Measurements from ENCODE around the gene TC2N.

Gene TC2N

DNA sequence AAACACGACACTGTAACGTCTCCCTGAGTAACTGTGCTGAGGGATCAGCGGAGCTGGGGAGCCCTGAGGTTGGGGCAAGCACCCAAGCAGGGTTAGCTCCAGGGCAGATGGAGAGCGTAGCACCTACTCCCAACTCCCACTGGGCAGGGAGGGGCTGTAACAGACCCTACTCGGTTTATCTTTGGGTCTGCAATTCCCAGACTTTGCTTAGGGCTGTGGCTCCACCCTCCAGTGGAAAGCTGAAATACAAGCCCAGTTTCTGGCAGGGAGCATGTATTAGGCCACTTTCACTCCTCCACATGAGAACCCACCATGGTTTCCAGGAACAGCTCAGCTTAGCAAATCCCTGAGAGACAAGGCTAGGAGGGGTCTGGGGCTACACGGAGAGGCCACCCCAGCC is 17.3 kb upstream of the TC2N start:
- Histone ChIP-seq H3K36me3 (no peaks in the 10 kb centered on the region), H3K4me3 (ENCODE audit: low read depth in 1 of 2, low read length in 1 of 2) (no peak overlapping the region), H3K27ac (no peak overlapping the region), H3K4me1 (ENCODE audit: control insufficient read depth in 1 of 2, insufficient read depth in 1 of 2, low read depth in 1 of 2, low read length in 1 of 2) (no peaks in the 10 kb centered on the region), H3K9me3 (no peaks in the 10 kb centered on the region), H3K27me3 (no peaks in the 10 kb centered on the region)
- TF ChIP-seq, protein P1, sequence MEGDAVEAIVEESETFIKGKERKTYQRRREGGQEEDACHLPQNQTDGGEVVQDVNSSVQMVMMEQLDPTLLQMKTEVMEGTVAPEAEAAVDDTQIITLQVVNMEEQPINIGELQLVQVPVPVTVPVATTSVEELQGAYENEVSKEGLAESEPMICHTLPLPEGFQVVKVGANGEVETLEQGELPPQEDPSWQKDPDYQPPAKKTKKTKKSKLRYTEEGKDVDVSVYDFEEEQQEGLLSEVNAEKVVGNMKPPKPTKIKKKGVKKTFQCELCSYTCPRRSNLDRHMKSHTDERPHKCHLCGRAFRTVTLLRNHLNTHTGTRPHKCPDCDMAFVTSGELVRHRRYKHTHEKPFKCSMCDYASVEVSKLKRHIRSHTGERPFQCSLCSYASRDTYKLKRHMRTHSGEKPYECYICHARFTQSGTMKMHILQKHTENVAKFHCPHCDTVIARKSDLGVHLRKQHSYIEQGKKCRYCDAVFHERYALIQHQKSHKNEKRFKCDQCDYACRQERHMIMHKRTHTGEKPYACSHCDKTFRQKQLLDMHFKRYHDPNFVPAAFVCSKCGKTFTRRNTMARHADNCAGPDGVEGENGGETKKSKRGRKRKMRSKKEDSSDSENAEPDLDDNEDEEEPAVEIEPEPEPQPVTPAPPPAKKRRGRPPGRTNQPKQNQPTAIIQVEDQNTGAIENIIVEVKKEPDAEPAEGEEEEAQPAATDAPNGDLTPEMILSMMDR (IDR thresholded peaks at IDR 0.05) = no peak

DNA sequence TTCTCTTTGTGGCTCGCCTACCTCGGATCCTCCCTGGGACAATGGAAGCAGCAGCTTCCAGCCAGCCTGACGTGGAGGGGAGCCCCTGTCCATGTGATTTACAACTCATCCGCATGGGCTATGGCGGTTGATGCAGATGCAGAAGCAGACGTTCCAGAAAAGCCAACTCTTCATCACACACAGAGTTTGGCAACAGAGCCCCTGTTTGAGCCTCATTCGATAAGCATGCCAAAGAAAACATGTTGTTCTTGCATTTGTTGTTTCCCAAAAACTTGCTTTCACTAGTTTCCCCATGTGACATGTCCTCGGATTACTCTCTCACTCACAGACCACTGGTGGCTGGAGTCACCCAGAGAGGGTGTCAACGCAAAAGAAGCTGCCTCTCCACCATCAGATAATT is 16.4 kb upstream of the TC2N start:
- Histone ChIP-seq H3K9me3 (no peaks in the 10 kb centered on the region), H3K4me3 (ENCODE audit: low read depth in 1 of 2, low read length in 1 of 2) (no peak overlapping the region), H3K4me1 (ENCODE audit: control insufficient read depth in 1 of 2, insufficient read depth in 1 of 2, low read depth in 1 of 2, low read length in 1 of 2) (no peaks in the 10 kb centered on the region), H3K27me3 (no peaks in the 10 kb centered on the region), H3K27ac (no peak overlapping the region), H3K36me3 (no peaks in the 10 kb centered on the region)
- TF ChIP-seq, protein P1 (IDR thresholded peaks at IDR 0.05) = no peak

DNA sequence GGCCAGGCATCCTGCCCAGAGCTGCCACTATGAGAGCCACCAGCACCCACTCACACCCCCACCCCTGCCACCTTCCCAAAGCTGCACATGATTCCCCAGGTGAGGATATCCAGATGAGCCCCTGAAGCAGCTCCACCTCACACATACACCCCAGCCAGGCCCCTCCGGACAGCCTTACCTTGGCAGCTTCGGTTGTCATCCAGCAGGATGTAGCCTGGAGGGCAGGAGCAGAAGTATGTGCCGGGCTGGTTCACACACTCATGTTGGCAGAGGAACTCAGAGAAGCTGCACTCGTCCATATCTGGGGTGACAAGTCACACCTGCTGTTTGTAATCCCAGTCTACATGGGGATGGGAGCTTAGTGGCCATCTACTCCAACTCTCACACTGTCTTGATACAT is 15.4 kb upstream of the TC2N start:
- no peaks in the 10 kb centered on the region for H3K4me1 ChIP-seq (ENCODE audit: control insufficient read depth in 1 of 2, insufficient read depth in 1 of 2, low read depth in 1 of 2, low read length in 1 of 2)
- H3K27me3 ChIP-seq = no peaks in the 10 kb centered on the region
- H3K27ac ChIP-seq = no peak overlapping the region
- H3K9me3 ChIP-seq = no peaks in the 10 kb centered on the region
- TF ChIP-seq, protein P1 (IDR thresholded peaks at IDR 0.05) = no peak
- no peaks in the 10 kb centered on the region for H3K36me3 ChIP-seq
- no peak overlapping the region for H3K4me3 ChIP-seq (ENCODE audit: low read depth in 1 of 2, low read length in 1 of 2)

DNA sequence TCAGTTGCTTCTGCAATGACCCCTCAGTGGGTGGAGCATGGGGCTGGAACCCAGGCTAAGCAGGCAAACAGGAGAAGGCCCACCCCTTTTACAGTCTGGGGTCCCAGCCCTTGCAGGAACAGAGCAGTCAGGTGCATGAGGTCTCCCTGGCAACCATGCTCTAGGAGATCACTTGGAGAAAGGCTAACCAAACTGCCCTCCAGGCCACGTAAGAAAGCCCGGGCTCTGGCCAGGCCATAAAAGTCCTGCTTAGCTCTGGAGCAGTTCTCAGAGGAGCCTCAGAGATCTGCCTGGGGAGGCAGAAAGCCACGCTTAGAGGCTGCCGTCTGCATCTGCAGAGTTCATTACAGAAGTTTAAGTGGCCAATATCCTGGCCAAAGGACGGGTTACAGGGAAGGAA is 15.0 kb upstream of the TC2N start:
- Histone ChIP-seq H3K4me1 (ENCODE audit: control insufficient read depth in 1 of 2, insufficient read depth in 1 of 2, low read depth in 1 of 2, low read length in 1 of 2) (no peaks in the 10 kb centered on the region), H3K27ac (no peak overlapping the region), H3K9me3 (no peaks in the 10 kb centered on the region), H3K4me3 (ENCODE audit: low read depth in 1 of 2, low read length in 1 of 2) (no peak overlapping the region), H3K36me3 (no peaks in the 10 kb centered on the region), H3K27me3 (no peaks in the 10 kb centered on the region)
- TF ChIP-seq, protein P1 (IDR thresholded peaks at IDR 0.05) = no peak

DNA sequence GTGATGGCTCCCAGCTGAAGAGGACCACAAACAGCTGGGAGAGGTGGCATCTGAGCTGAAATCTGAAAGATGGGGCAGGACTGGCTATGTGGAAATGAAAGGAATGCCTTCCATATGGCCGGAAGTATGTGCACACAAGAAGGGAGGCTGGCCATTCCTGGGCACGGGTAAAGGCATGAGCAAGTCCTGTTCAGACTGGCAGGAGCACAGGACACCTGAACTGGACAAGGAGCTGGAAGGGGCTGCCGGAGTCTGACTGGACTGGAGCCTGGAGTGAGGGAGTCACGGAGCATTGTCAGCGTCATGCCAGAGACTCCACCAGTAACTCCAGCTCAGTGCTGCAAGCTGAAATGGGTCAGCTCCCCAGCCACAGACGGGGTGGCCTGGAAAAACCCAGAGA is 11.9 kb upstream of the TC2N start:
- no peaks in the 10 kb centered on the region for H3K9me3 ChIP-seq
- TF ChIP-seq, protein P1 (IDR thresholded peaks at IDR 0.05) = no peak

DNA sequence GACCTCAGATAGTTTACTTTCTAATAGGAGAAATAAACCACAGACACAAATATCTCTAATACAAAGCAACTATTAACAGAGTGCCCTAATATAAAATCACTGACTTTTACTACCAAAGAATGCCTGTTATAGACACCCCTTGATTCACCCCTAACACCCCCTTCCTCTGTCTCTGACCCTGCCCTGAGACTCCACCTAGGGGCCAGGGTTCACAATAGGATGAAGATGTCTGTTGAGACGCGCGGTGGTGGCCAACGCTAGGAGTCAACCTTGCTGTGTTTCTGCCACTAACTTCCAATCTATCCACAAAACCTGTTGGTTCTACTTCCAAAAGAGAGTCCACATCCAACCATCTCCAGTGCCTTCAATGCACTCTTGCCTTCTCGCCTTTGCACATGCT is 10.9 kb upstream of the TC2N start:
- H3K27ac ChIP-seq = no peak overlapping the region
- H3K27me3 ChIP-seq = no peaks in the 10 kb centered on the region
- peaks cover 7 to 8% of the 10 kb centered on the region in 2 experiments for H3K4me1 ChIP-seq (ENCODE audit: control insufficient read depth in 1 of 2, insufficient read depth in 1 of 2, low read depth in 1 of 2, low read length in 1 of 2)
- H3K4me3 ChIP-seq (ENCODE audit: low read depth in 1 of 2, low read length in 1 of 2) = no peak overlapping the region
- no peaks in the 10 kb centered on the region for H3K36me3 ChIP-seq
- TF ChIP-seq, protein P1 (IDR thresholded peaks at IDR 0.05) = no peak
- H3K9me3 ChIP-seq = no peaks in the 10 kb centered on the region

More for the DNA sequence above, 11.9 kb upstream of the TC2N start:
- H3K4me1 ChIP-seq (ENCODE audit: control insufficient read depth in 1 of 2, insufficient read depth in 1 of 2, low read depth in 1 of 2, low read length in 1 of 2) = no peaks in the 10 kb centered on the region
- no peak overlapping the region for H3K27ac ChIP-seq
- no peaks in the 10 kb centered on the region for H3K36me3 ChIP-seq
- H3K4me3 ChIP-seq (ENCODE audit: low read depth in 1 of 2, low read length in 1 of 2) = no peak overlapping the region
- H3K27me3 ChIP-seq = no peaks in the 10 kb centered on the region
